Measurements from ENCODE around the gene THAP11.

THAP11 gene

DNA sequence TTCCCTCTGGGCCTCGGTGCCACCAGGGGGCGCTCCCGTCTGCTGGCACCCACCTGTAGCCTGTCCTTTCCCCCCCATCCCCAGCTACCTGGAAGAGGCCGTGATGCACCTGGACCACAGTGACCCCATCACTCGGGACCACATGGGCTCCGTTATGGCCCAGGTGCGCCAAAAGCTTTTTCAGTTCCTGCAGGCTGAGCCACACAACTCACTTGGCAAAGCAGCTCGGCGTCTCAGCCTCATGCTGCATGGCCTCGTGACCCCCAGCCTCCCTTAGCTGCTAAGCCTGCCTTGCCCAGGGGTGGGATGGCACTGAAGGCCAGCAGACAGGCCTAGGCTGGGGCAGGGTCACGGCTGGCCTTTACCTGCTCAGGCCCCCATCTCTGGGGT is 41.7 kb downstream of the THAP11 start:
- peak; percentile 67 for DNase-seq (ENCODE audit: low read depth)

GRCh38 chr16:67884684-67885083 is 42.6 kb downstream of the THAP11 start, which contains the start of gene NRN1L:
NRN1L (plus strand) TSS chr16:67884885; CDS start chr16:67884904, 19 bp downstream.
- no peak for DNase-seq (ENCODE audit: low read depth)

DNA sequence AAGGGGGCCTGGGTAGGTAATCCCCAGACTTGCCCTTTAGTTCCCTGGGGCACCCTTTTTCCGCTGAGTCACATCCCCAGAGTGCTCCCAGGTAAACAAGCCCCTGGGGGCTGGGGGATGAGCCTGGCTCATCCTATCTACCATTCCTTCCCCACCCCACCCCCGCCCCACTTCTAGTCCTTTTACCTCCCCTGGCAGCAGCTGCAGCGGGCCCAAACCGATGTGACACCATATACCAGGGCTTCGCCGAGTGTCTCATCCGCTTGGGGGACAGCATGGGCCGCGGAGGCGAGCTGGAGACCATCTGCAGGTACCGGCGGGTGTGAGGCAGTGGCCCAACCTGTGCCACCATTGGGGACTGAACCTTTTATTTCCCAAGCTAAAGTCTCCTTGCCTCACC is 43.4 kb downstream of the THAP11 start:
- DNase-seq (ENCODE audit: low read depth): no peak

- DNase-seq (ENCODE audit: low read depth): no peak
Measured at GRCh38 chr16:67885976-67886375, 43.9 kb downstream of the THAP11 start.

DNA sequence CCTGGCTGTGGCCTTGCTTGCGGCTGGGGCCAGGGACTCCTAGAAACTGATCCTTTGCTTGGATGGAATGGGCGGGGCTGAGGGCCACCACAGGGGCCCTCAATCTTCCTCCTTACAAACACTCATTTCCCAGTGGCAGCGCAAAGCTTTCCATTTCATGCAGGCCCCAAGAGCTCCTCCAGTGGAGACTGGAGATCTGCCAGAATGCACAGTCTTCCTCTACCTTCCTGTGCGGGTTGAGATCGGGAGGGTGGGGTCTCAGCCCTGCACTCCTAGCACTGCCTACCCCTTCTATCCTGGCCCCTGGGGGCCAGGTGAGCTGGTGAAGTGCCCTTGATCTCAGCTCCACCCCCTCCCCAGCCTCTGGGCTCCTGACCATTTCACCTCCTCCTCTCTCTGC is 44.3 kb downstream of the THAP11 start:
- no peak for DNase-seq (ENCODE audit: low read depth)

- no peak for DNase-seq (ENCODE audit: low read depth)
Measured at GRCh38 chr16:67888331-67888730, 46.2 kb downstream of the THAP11 start.

DNA sequence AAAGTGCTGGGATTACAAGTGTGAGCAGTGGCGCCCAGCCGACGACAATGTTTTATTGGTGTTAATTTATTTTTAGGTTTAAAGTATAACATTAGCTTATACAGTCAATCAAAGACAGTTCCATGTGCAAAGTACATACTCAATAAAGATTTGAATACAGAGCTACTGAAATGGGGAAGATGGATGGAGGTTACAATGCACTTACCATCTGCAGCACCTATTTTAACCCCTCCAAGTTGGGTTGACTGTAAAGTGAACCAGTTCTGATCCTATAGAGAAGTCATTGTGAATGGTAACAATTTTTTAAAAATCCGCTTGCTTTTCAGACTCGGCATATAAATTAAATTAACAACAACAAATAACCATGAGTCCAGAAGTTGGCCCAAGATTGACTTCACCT is 50.3 kb downstream of the THAP11 start:
- DNase-seq (ENCODE audit: low read depth): no peak

- DNase-seq (ENCODE audit: low read depth): peak; percentile 91
Measured at GRCh38 chr16:67892899-67893742, 51.0 kb downstream of the THAP11 start, which contains the start of gene PSKH1. PSKH1 (plus strand) TSS chr16:67893254; CDS start chr16:67908750, 15,496 bp downstream.

All from activated T-helper 9 cell treated with anti-CD3 and anti-CD28 coated beads, Interleukin-2, amount 50 U/mL, for 16 hours (primary cell).